Measurements from ENCODE around the gene DOLPP1.

The DOLPP1 gene

GRCh38 chr9:129036923-129037766 lies 43.8 kb upstream of the DOLPP1 start (continued):
- TF ChIP-seq ZNF501 (tag by site-specific recombination; IDR thresholded peaks at IDR 0.05) = 0 out of 2 replicates have a peak, but pooled peaks have one; percentile 43
- no peak for TF ChIP-seq PRDM10 (tag by site-specific recombination; IDR thresholded peaks at IDR 0.05)
- TF ChIP-seq, protein P1, sequence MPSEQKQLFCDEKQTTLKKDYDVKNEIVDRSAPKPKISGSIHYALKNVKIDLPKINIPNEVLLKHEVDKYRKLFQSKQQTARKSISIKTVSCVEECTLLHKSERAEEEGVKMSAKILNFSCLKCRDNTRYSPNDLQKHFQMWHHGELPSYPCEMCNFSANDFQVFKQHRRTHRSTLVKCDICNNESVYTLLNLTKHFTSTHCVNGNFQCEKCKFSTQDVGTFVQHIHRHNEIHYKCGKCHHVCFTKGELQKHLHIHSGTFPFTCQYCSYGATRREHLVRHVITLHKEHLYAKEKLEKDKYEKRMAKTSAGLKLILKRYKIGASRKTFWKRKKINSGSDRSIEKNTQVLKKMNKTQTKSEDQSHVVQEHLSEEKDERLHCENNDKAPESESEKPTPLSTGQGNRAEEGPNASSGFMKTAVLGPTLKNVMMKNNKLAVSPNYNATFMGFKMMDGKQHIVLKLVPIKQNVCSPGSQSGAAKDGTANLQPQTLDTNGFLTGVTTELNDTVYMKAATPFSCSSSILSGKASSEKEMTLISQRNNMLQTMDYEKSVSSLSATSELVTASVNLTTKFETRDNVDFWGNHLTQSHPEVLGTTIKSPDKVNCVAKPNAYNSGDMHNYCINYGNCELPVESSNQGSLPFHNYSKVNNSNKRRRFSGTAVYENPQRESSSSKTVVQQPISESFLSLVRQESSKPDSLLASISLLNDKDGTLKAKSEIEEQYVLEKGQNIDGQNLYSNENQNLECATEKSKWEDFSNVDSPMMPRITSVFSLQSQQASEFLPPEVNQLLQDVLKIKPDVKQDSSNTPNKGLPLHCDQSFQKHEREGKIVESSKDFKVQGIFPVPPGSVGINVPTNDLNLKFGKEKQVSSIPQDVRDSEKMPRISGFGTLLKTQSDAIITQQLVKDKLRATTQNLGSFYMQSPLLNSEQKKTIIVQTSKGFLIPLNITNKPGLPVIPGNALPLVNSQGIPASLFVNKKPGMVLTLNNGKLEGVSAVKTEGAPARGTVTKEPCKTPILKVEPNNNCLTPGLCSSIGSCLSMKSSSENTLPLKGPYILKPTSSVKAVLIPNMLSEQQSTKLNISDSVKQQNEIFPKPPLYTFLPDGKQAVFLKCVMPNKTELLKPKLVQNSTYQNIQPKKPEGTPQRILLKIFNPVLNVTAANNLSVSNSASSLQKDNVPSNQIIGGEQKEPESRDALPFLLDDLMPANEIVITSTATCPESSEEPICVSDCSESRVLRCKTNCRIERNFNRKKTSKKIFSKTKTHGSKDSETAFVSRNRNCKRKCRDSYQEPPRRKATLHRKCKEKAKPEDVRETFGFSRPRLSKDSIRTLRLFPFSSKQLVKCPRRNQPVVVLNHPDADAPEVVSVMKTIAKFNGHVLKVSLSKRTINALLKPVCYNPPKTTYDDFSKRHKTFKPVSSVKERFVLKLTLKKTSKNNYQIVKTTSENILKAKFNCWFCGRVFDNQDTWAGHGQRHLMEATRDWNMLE (tag by site-specific recombination; conservative IDR thresholded peaks at IDR 0.05; ENCODE audit: low read depth) = no peak
- no peak for TF ChIP-seq ZNF174 (tag by site-specific recombination; IDR thresholded peaks at IDR 0.05)
- no peak for TF ChIP-seq REPIN1 (tag by site-specific recombination; IDR thresholded peaks at IDR 0.05; ENCODE audit: low read depth)
- TF ChIP-seq IKZF3 (tag by site-specific recombination; IDR thresholded peaks at IDR 0.05) = no peak
- no peak for TF ChIP-seq ZNF837 (tag by site-specific recombination; IDR thresholded peaks at IDR 0.05)
- TF ChIP-seq SP3 (tag by site-specific recombination; IDR thresholded peaks at IDR 0.05) = no peak
- no peak for TF ChIP-seq ZNF585B (tag by site-specific recombination; IDR thresholded peaks at IDR 0.05)
- no peak for TF ChIP-seq ZNF433 (tag by site-specific recombination; IDR thresholded peaks at IDR 0.05; ENCODE audit: low read depth)
- TF ChIP-seq ZBTB7A (tag by site-specific recombination; IDR thresholded peaks at IDR 0.05; ENCODE audit: low read depth) = no peak
- TF ChIP-seq, protein P2, sequence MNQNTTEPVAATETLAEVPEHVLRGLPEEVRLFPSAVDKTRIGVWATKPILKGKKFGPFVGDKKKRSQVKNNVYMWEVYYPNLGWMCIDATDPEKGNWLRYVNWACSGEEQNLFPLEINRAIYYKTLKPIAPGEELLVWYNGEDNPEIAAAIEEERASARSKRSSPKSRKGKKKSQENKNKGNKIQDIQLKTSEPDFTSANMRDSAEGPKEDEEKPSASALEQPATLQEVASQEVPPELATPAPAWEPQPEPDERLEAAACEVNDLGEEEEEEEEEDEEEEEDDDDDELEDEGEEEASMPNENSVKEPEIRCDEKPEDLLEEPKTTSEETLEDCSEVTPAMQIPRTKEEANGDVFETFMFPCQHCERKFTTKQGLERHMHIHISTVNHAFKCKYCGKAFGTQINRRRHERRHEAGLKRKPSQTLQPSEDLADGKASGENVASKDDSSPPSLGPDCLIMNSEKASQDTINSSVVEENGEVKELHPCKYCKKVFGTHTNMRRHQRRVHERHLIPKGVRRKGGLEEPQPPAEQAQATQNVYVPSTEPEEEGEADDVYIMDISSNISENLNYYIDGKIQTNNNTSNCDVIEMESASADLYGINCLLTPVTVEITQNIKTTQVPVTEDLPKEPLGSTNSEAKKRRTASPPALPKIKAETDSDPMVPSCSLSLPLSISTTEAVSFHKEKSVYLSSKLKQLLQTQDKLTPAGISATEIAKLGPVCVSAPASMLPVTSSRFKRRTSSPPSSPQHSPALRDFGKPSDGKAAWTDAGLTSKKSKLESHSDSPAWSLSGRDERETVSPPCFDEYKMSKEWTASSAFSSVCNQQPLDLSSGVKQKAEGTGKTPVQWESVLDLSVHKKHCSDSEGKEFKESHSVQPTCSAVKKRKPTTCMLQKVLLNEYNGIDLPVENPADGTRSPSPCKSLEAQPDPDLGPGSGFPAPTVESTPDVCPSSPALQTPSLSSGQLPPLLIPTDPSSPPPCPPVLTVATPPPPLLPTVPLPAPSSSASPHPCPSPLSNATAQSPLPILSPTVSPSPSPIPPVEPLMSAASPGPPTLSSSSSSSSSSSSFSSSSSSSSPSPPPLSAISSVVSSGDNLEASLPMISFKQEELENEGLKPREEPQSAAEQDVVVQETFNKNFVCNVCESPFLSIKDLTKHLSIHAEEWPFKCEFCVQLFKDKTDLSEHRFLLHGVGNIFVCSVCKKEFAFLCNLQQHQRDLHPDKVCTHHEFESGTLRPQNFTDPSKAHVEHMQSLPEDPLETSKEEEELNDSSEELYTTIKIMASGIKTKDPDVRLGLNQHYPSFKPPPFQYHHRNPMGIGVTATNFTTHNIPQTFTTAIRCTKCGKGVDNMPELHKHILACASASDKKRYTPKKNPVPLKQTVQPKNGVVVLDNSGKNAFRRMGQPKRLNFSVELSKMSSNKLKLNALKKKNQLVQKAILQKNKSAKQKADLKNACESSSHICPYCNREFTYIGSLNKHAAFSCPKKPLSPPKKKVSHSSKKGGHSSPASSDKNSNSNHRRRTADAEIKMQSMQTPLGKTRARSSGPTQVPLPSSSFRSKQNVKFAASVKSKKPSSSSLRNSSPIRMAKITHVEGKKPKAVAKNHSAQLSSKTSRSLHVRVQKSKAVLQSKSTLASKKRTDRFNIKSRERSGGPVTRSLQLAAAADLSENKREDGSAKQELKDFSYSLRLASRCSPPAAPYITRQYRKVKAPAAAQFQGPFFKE (tag by site-specific recombination; IDR thresholded peaks at IDR 0.05; ENCODE audit: borderline replicate concordance) = no peak
- peak; percentile 7; the same call in 1 of the 2 replicates for TF ChIP-seq ZFP37 (tag by site-specific recombination; IDR thresholded peaks at IDR 0.05)
- TF ChIP-seq ZNF596 (tag by site-specific recombination; IDR thresholded peaks at IDR 0.05) = no peak
- TF ChIP-seq ZNF555 (tag by site-specific recombination; conservative IDR thresholded peaks at IDR 0.05) = no peak
- no peak for TF ChIP-seq ZNF580 (tag by site-specific recombination; IDR thresholded peaks at IDR 0.05)
- TF ChIP-seq ZIC2 (tag by site-specific recombination; IDR thresholded peaks at IDR 0.05) = peak; percentile 97
- TF ChIP-seq ZNF112 (tag by site-specific recombination; IDR thresholded peaks at IDR 0.05) = no peak
- no peak for TF ChIP-seq ZNF48 (tag by site-specific recombination; IDR thresholded peaks at IDR 0.05)
- TF ChIP-seq ZNF354C (tag by site-specific recombination; IDR thresholded peaks at IDR 0.05; ENCODE audit: borderline replicate concordance, low read depth) = no peak
- no peak for TF ChIP-seq ZNF140 (tag by site-specific recombination; IDR thresholded peaks at IDR 0.05)
- TF ChIP-seq ZNF37A (tag by site-specific recombination; IDR thresholded peaks at IDR 0.05) = no peak
- TF ChIP-seq ZNF843 (tag by site-specific recombination; IDR thresholded peaks at IDR 0.05) = no peak
- TF ChIP-seq ZNF776 (tag by site-specific recombination; IDR thresholded peaks at IDR 0.05; ENCODE audit: borderline replicate concordance) = no peak
- TF ChIP-seq GFI1B (tag by site-specific recombination; IDR thresholded peaks at IDR 0.05) = no peak
- no peak for TF ChIP-seq ZNF175 (tag by site-specific recombination; IDR thresholded peaks at IDR 0.05)

Measured in HEK293 (cell line).